ENCODE results near the gene TSPAN18.

DNA sequence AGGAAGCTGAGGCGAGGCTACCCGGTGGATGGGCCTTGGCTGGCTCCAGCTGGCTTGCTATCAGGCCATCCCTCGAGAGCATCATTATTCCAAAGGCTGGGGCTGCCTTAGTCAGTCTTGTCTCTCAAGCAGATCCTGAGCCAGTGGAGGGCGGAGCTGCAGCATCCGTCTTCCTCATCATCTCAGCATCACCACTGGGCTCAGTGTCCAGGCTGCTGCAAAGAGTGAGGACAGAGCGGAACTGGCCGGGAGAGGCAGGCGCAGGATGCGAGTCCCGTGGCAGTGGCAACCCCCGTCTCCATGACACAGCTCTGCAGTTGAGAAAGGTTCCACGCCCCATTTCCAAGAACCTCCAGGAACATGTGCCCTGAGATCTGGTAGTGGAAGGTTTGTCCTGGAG is 219.5 kb downstream of the TSPAN18 start:
- TF ChIP-seq, protein P1, sequence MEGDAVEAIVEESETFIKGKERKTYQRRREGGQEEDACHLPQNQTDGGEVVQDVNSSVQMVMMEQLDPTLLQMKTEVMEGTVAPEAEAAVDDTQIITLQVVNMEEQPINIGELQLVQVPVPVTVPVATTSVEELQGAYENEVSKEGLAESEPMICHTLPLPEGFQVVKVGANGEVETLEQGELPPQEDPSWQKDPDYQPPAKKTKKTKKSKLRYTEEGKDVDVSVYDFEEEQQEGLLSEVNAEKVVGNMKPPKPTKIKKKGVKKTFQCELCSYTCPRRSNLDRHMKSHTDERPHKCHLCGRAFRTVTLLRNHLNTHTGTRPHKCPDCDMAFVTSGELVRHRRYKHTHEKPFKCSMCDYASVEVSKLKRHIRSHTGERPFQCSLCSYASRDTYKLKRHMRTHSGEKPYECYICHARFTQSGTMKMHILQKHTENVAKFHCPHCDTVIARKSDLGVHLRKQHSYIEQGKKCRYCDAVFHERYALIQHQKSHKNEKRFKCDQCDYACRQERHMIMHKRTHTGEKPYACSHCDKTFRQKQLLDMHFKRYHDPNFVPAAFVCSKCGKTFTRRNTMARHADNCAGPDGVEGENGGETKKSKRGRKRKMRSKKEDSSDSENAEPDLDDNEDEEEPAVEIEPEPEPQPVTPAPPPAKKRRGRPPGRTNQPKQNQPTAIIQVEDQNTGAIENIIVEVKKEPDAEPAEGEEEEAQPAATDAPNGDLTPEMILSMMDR (conservative IDR thresholded peaks at IDR 0.05; ENCODE audit: low read length), result no peak
- TF ChIP-seq EZH2phosphoT487 (IDR thresholded peaks at IDR 0.05; ENCODE audit: borderline replicate concordance, low read depth, low read length), result no peak
